Measurements from ENCODE around the gene PPARGC1A. TPM values are rescaled to one million over a fixed set of nuclear protein-coding genes. Genes with fewer than 3 reads are reported as not detected.

Gene PPARGC1A
- total RNA-seq, 1 donor from 2014 or later: 77.5 TPM

DNA sequence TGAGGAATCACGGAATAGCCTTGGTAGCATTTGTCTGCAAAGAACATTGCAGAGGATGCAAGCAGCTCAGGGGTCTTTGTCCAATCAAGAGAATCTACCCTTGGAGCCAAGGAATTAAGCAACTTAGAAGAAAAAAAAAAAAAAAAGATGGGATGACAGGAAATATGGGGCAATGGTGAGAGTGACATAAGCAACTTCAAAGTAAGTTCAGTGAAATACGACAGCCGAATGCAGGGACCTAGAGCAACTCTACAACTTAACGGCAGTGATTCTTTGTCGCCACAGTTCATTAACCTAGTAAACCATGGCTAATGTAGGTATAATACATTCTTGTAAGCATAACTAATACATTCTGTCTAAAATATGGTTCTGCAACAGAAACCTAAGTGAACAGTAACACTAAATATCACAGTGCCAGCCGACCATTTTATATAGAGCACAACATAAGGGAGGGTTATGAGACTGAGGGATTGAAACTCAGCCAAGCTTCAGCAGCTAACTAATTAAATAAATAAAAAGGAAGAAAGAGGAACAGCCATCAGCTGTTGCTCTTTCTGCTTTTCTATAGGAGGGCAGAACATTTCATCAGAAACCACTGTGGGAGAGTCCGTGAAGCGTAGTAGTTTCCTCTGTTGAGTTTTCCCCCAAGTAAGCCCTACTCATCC lies 74.7 kb downstream of the PPARGC1A start:
- intact Hi-C loops (cut with DNase I): loop anchor here (5.0 to 10.0 kb wide), 3 partner anchors 72 to 360 kb away; no protein-coding TSS in a partner anchor
- no peak for ATAC-seq

DNA sequence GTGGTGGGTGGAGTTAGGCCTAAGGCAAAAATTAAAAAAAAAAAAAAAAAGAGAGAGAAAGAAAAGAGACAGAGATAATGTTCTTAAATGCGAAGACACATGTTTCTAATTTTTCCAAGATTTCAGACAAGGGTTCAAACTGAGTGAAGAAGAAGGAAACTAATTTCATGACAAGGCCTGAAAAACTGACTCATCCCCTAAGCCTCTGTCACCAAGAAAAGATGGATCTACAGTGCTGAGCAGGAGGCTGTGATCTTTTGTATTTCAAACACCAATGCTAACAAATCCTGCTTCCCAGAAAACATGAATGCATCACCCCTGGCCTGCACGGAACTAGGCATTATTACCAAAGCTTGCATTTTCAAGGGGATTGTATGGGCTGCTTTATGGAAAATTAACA lies 75.3 kb downstream of the PPARGC1A start:
- intact Hi-C loops (cut with DNase I): loop anchor here (10.0 kb wide), 1 partner anchor 360 kb away; no protein-coding TSS in a partner anchor
- DNase-seq (ENCODE audit: missing footprints) (no peak), ATAC-seq (no peak)

More for the DNA sequence above, 74.7 kb downstream of the PPARGC1A start:
- no peak for DNase-seq (ENCODE audit: missing footprints)

DNA sequence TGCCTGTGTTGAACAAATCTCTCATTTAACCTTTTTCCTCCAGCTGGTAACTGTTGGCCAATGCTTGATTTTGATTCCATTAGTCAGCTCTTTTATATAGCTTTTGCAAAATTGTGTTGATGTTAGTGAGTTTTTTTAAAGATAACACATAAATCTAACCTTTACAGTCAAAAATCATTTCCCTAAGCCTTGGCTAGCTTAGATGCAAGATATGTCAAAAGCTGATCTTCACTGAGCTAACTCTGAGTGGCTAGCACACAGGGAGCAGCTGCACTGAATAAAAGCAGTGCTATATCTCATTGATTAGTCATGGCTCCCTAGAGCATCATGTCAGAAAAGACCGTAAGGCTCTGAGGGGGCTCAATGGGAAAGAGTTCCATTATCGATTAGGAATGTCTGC lies 78.7 kb downstream of the PPARGC1A start:
- intact Hi-C loops (cut with DNase I): loop anchor here (10.0 kb wide), 1 partner anchor 356 kb away; no protein-coding TSS in a partner anchor
- no peak for ATAC-seq
- DNase-seq (ENCODE audit: missing footprints): no peak

DNA sequence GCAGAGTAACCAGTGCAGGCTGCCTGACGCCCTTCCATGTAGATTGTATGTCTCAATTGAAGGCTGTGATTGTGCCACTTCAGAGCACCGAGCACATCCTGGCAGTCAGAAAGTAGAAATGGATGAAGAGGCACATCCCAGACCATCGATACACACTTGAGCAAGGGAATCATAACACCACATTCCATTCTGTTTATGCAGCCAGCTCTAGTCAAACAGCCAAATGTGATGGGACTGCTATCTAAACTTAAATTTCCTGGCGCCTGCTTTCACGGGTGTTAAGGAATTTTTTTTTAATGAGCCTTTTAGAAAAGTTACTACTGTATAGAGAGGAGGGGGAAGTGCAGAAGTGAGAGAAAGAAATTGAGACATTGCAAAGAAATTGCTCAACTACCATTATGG lies 84.4 kb downstream of the PPARGC1A start:
- peak; percentile 56 for ATAC-seq
- DNase-seq (ENCODE audit: missing footprints): no peak
- intact Hi-C loops (cut with DNase I): no loop called here

DNA sequence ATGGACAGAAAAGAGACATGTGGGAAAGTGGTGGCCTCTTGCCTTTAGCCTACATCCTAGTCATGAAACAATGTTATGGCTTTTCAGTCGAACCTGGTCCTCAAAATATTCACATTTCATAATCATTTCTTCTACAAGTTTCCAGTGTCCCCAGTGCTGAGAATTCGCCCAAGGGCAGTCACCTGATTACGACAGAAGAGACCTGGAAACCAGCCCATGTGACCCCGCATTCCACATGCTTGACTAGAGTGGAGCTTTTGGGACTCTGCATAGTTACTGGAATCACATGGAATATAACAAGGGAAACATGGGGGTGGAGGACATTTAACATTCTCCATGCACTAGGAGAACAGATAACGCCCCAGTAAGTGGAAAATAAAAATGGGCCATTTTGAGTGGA lies 100.1 kb downstream of the PPARGC1A start:
- peak; percentile 65 for ATAC-seq
- peak; percentile 62 for DNase-seq (ENCODE audit: missing footprints)
- intact Hi-C loops (cut with DNase I): no loop called here

DNA sequence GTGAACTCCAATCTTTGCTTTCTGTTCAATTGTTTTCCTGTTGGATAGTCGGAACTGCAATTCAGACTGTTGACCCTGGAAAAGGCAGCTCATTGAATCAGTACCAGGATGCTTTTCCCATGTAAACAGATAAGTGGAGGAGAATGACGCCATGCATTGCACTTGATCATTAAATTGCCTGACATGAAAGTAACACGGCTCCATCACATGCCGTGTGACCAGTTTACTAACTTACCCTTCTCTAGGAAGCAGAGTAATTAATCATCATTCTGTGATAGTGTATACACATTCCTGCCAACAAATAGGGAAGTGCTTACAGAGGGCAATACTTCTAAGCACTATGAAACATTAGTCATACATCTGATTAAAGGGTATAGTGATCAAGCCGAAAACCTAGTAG lies 101.4 kb downstream of the PPARGC1A start:
- intact Hi-C loops (cut with DNase I): no loop called here
- no peak for DNase-seq (ENCODE audit: missing footprints)
- peak; percentile 38 for ATAC-seq

DNA sequence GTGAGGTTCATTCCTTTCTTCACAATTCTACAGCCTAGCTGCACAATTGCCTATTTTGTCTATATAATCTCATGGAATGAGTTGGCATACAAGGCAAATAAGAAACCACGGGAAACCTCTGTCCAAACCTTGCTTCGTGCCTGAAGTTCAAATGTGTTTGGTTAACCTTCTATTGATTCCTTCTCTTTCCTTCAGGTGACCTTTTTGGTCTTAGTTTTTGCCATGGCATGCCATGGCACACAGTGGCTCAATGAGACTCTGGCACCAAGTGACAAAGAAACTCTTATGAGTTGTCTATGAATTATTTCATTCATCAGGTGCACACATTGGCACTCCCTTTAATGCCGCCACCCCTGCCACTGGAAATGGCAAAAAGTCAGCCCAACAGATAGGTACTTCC lies 101.8 kb downstream of the PPARGC1A start:
- ATAC-seq (peak; percentile 14), DNase-seq (ENCODE audit: missing footprints) (no peak)

DNA sequence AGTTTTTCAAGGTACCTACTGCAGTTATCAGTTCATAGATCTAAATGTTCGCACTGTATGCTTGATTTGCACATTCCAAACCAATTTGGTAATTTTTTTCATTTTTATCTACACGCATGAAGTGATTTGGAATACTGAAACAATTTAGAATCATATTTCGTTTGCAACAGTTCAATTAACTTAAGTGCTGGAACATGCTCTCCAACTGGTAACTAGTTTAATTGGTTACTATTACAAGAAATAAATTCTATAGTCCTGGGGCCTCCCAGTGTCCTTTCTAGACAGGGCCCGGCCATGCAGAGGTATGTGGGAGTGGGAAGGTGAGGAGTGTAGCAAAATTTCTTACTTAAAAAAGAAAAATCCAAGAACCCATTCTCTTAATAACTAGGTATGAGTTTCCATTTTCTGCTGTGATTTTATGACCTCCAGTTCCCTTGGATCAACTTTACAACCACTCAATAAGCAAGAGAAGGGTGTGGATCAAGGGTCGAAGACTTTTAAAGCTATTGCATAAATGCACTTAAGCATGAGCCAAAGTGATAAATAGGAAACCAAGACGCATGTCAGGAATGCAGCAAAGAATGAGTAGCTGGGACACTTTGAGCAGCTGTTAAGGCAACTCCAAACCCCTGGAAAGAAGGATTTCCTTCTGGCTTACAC lies 106.9 kb downstream of the PPARGC1A start:
- intact Hi-C loops (cut with DNase I): no loop called here
- no peak for ATAC-seq
- no peak for DNase-seq (ENCODE audit: missing footprints)

More for the DNA sequence above, 101.8 kb downstream of the PPARGC1A start:
- intact Hi-C loops (cut with DNase I): no loop called here

DNA sequence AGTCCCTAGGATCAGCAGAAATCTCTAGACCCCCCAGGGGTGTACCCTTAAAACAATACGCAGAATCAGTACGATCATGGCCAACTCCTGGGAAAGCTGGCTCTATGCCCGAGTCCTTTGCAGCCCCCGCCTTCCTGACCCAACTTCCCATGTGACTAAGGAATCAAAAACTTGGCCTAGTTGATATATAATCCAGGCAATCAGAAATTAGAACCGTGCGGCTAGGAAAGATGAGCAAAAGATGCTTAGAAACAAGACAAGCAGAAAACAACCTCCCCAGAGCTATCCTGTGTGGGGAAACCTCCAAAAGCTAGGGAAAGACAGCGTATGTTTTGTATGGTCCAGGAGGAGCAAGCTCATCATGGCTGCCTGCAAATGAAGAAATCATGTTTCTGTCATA lies 110.0 kb downstream of the PPARGC1A start:
- intact Hi-C loops (cut with DNase I): no loop called here
- ATAC-seq: no peak

DNA sequence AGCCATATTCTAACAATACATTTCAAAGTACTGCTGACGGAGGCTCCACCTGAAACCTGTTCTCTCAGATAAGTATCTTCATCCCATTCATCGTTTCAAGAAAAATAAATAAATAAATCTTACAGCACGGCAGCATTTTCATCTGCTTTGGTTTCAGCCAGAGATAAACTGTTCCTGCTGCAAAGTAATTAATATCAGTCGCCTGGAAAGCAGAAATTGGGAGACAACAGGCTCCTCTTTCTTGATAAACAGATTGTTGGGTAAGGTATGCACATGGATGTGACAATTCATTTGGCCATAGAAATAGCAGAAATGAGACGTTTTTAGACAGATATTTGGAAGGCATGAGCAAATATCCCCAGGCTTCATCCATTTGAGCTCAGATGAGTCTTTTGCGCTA lies 110.4 kb downstream of the PPARGC1A start:
- intact Hi-C loops (cut with DNase I): no loop called here
- DNase-seq (ENCODE audit: missing footprints) (no peak), ATAC-seq (no peak)

More for the DNA sequence above, 110.0 kb downstream of the PPARGC1A start:
- DNase-seq (ENCODE audit: missing footprints): no peak

DNA sequence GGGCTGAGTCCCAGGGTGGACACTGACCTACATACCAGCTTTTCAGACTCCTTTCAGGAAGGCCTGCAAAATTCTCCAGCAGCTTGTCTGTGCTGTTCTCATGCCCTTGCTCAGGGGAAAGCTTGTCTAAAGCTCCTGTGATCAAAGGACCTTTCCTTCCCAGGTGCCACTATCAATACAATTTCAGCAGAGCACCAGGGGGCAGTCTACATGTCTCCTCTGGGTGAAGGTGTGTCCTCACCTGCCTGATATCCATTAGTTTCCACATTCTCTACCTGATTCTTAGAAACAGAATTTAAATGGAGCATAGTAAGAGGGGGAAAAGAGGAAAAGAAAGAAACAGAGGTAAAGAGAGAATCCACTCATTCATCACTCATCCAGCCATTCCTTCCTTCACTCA lies 114.2 kb downstream of the PPARGC1A start:
- intact Hi-C loops (cut with DNase I): no loop called here
- DNase-seq (ENCODE audit: missing footprints) (no peak), ATAC-seq (no peak)

DNA sequence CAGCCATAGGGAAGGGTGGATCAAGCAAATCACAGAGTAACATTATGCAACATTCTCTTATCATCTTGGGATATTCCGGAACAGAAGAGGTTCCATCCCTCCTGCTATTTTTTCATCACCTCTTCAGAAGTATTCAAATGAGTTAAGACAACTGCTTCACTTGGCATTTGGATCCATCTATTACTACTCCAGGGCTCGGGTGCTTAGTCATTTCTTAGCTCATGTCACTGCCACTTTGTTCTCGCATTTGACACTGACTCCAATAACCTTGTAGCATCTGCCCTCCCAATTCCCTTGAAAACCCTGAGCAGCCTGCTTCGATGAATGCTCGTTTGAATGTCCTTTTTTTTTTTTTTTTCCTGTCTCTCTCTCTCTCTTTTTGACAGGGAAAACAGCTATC lies 114.9 kb downstream of the PPARGC1A start:
- intact Hi-C loops (cut with DNase I): no loop called here
- ATAC-seq: peak; percentile 18
- DNase-seq (ENCODE audit: missing footprints): no peak

DNA sequence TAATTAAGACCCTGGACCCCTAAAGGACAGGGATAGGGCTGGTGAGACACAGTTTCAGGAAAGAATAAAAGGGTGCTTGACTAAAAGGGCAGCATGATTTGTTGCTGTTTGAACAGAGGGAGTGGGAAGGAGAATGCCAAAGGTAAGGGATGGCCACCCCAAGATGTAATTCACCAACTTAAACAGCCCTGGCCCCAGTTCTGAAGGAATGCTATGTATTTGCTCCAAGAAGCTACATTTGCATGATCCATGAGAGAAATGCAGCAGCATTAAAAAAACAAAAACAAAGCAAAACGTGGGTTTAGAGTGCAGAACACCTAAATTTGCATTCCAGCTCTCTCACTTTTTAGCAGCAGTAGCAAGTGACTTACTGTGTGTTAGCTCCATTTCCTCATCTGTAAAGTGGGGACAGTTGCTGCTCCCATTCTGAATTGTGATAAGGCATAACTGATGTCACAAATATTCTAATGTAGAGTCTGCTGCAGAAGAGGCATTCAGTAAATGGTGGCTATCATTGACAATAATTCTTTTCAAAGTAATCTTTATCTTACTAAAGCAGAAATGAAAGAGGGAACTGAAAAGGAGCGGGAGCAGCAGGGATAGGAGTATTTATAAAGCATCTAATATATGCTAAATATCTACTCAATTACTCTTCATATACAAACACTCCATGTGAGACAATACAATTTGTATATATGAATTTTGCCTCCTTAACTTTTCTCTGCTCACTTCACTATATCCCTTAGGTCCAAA lies 115.8 kb downstream of the PPARGC1A start:
- DNase-seq (ENCODE audit: missing footprints) (no peak), ATAC-seq (no peak)
- intact Hi-C loops (cut with DNase I): no loop called here

DNA sequence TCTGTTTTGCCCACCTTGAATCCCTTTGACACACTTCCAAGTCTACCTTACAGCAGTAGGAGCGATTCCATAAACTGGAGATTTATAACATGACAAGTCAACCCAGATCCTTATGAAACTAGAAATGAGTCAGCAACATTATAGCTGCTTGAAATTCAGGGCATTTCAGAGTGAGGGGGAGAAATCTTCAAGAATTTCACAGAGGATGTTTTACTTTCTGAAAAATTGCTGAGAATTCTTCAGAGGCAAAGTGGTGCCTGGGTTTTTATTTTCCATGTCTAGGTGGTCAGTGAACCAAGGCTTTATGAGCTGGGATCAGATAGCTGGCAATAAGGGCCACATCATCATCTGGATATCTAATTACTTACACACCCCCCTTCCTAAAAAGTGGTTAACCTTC lies 119.8 kb downstream of the PPARGC1A start:
- no peak for DNase-seq (ENCODE audit: missing footprints)
- ATAC-seq: no peak
- intact Hi-C loops (cut with DNase I): no loop called here

DNA sequence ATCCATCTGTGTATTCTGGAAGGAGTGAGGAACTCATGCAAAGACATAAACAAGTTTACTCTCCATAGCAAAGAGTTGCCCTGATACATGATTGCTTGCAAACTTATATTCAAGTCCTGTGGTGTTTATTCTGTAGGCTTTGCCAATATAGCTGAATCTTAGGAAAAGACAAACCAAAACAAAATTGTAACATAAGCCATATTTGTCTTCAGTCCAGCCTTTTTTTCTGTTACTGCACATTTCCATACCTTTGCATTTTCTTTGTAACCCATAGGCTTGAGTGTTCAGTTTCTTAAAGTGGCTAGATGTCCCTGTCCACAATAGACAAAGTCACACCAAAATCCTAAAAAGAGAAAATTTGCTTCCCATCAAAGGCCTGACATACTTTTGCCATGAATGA lies 120.4 kb downstream of the PPARGC1A start:
- ATAC-seq (no peak), DNase-seq (ENCODE audit: missing footprints) (no peak)
- intact Hi-C loops (cut with DNase I): no loop called here

DNA sequence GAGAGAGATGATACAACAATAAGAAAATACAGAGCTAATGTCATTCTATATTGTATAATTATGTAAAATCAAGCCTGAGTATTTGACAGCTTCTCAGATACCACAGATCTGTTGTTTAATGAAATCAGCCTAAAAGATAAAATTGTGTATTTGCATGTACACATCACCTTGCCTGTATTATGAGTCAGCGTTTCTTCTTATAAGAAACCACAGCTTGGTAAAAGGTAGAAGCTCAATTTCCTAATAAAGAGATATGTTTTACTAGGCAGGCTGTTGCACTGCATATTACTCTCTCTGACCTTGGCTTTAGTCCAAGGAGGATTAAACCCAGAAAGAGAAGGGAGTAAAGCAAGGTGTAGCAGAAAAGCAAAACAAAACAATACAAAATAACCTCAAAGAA lies 121.3 kb downstream of the PPARGC1A start:
- intact Hi-C loops (cut with DNase I): no loop called here
- ATAC-seq: no peak
- DNase-seq (ENCODE audit: missing footprints): no peak

DNA sequence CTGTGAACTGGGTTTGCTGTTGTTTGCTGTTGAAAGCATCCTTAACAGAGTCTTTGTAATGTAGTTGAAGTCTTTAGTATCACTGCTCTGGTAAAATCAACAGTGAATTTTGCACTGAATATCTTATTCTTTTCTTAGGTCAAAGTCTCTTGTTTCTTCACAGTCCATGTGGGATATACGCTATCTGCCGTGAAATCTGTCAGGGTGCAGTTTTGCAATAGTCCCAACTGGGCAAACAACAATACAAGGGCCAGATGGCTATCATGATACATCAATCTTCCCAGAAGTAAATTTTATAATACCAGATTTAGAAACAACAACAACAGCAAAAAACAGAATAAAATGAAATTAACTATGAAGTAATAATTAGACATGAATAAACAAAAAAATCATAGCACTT lies 123.5 kb downstream of the PPARGC1A start:
- intact Hi-C loops (cut with DNase I): no loop called here
- ATAC-seq: no peak
- DNase-seq (ENCODE audit: missing footprints): no peak

DNA sequence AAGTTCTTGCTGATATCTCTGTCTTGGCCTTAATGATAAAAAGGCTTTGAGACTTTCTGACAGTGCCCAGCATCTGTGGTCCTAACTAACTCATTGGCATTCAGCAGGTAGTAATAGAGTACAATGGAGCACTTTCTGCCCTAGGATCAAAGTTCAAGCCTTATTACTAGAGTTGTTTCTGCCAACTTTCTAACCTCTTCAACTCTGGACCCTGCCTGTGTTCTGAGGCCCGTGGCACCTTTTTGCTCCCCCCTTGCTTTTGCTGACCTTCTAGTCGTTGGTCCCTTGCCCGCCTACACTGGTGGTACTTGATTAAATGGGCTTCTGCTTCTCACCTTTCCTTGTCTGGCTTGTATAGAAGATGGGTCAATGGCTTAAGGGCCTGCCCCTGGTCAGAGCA lies 126.3 kb downstream of the PPARGC1A start:
- ATAC-seq: no peak
- intact Hi-C loops (cut with DNase I): no loop called here
- DNase-seq (ENCODE audit: missing footprints): no peak

DNA sequence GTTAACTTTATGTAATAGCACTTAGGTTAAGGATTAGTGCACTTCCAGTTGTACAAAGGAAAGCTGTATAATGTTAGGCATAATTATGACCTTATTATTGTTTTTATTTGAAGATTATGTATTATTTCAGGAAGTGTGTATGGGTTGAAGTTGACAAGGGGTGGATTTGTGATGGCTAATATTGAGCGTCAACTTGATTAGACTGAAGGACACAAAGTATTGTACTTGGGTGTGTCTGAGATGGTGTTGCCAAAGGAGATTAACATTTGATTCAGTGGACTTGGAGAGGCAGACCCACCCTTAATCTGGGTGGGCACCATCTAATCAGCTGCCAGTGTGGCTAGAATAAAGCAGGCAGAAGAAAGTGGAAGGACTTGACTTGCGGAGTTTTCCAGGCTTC lies 127.3 kb downstream of the PPARGC1A start:
- DNase-seq (ENCODE audit: missing footprints): no peak
- no peak for ATAC-seq
- intact Hi-C loops (cut with DNase I): no loop called here

DNA sequence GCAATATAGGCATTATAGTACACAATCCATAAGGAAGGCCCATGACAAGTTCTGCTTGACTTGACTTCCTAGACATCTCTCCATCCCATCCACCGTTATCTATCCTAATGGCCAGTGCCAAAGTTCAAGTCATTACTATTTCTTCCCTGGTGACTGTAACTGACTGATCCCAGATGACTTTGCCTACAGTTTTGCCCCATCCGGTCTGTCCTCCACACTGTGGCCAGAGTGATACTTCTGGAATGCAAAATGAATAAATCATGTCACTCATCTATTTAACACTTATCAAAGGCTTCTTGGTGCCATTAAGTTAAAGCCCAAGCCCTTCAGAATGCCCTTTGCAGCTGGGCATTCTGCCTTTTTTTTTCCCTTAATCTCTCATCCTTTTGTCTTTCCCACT lies 130.8 kb downstream of the PPARGC1A start:
- DNase-seq (ENCODE audit: missing footprints) (no peak), ATAC-seq (no peak)
- intact Hi-C loops (cut with DNase I): no loop called here

Measured in Right ventricle myocardium inferior (tissue), 1 donor.